Caco-2 (cell line): ENCODE results near the gene CCDC112. TPM values are rescaled to one million over a fixed set of nuclear protein-coding genes. Genes with fewer than 3 reads are reported as not detected.

Source experiments
- BruUV-seq: library from RNA; stranded (reverse); fragments of 400-500 nt; replicated peaks from 2 replicates; lab custom pipeline; 2021; lab: Mats Ljungman, UMichigan
- CTCF ChIA-PET: fragments of 300-600 bp; sonication (Branson Sonifier 250); formaldehyde crosslinking; loops from one replicate; lab custom pipeline; 2022; ENCODE audit warnings: antibody characterized with exemption; lab: Charles Lee
- POLR2A ChIA-PET: fragments of 300-600 bp; sonication (Branson Sonifier 250); formaldehyde crosslinking; loops from one replicate; lab custom pipeline; 2022; ENCODE audit warnings: antibody characterized with exemption; lab: Charles Lee
- DNase-seq, 2 experiments: peaks; one replicate each; pipeline versions ENCODE4 v3.0.0 to v3.0.0-alpha.2; 2020 to 2022
- H3K27me3 ChIP-seq: replicated peaks from 2 replicates; pipeline ENCODE4 v1.6.0; 2011; ENCODE audit warnings: low read length; ENCODE audit not compliant: control insufficient read depth, insufficient read depth
- H3K36me3 ChIP-seq: 2 replicates; pipeline ENCODE4 v1.5.1; 2011; ENCODE audit warnings: low read length; ENCODE audit not compliant: control insufficient read depth, insufficient read depth
- H3K4me1 ChIP-seq: fragments of 250-450 bp; sonication (Bioruptor Pico); 2 replicates; pipeline ENCODE4 v1.5.1; 2020; ENCODE audit warnings: mild to moderate bottlenecking
- H3K4me3 ChIP-seq: 2 replicates; pipeline ENCODE4 v1.5.1; 2011; ENCODE audit warnings: low read depth, mild to moderate bottlenecking, control low read depth, low read length
- H3K9me3 ChIP-seq: fragments of 250-450 bp; sonication (Bioruptor Pico); 2 replicates; pipeline ENCODE4 v1.5.1; 2020; ENCODE audit warnings: mild to moderate bottlenecking, moderate library complexity
- H3K27ac Mint-ChIP-seq: one replicate; pipeline ENCODE4 v1.8.0; 2022; ENCODE audit warnings: mixed read lengths; ENCODE audit not compliant: unreplicated experiment
- H3K27me3 Mint-ChIP-seq: one replicate; pipeline ENCODE4 v1.8.0; 2022; ENCODE audit warnings: mixed read lengths; ENCODE audit not compliant: insufficient read depth, unreplicated experiment
- H3K36me3 Mint-ChIP-seq: one replicate; pipeline ENCODE4 v1.8.0; 2022; ENCODE audit warnings: mild to moderate bottlenecking, mixed read lengths; ENCODE audit not compliant: insufficient read depth, unreplicated experiment
- H3K4me1 Mint-ChIP-seq: one replicate; pipeline ENCODE4 v1.8.0; 2022; ENCODE audit warnings: low read depth, mixed read lengths; ENCODE audit not compliant: unreplicated experiment
- H3K4me3 Mint-ChIP-seq: one replicate; pipeline ENCODE4 v1.8.0; 2022; ENCODE audit warnings: mild to moderate bottlenecking, moderate library complexity, mixed read lengths; ENCODE audit not compliant: unreplicated experiment
- H3K9me3 Mint-ChIP-seq: one replicate; pipeline ENCODE4 v1.8.0; 2022; ENCODE audit warnings: mixed read lengths; ENCODE audit not compliant: unreplicated experiment
- CTCF ChIP-seq, 2 experiments: fragments of 200-600 bp in 1 of 2; IDR thresholded peaks; 1 replicate in 1 of 2; 2 replicates in 1 of 2; pipeline versions ENCODE4 v1.5.1 to v1.8.0; 2011 to 2022; ENCODE audit warnings: antibody characterized with exemption in 1 of 2, control low read depth in 1 of 2, inconsistent platforms in 1 of 2, low read depth in 1 of 2, low read length in 1 of 2, mild to moderate bottlenecking in 1 of 2, moderate library complexity in 1 of 2; ENCODE audit not compliant: insufficient read depth in 1 of 2, severe bottlenecking in 1 of 2, unreplicated experiment in 1 of 2
- intact Hi-C: fragments of 100-400 bp; cut with micrococcal nuclease; formaldehyde crosslinking; loops from one replicate; pipeline ENCODE4 v1.10.0; 2022; ENCODE audit not compliant: unreplicated experiment
- total RNA-seq: library from RNA; stranded (reverse); gene quantifications from 2 replicates; pipeline ENCODE4 v1.2.3, GENCODE V29; 2022

Gene CCDC112
- total RNA-seq, 1 experiment from 2014 or later: 2.9 TPM

DNA sequence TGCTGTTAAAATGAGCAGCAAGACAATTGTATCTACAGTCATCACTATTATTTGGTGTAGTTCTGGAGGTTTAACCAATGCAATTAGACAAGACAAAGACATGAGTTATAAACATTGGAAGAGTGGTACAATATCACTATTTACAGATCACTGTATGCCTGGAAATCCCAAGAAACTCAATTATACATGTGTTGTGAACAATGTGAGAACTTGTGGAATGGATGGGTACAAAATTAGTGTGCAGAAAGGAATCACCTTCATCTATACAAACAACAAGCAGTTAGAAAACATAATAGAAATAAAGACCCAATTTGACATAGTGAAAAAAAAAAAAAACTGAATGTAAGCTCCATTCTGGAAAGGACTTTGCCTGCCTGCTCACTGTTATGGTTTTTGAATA is 12.4 kb upstream of the CCDC112 start:
- no peak overlapping the region for H3K4me3 ChIP-seq
- ChIA-PET CTCF (interaction anchor here (0.6 to 2.5 kb wide), 3 partner anchors 235 to 266 kb away, joined by 4 to 23 read pairs (median 14); no protein-coding TSS in a partner anchor), POLR2A (no interaction called here)
- no peaks in the 10 kb centered on the region for H3K36me3 ChIP-seq
- DNase-seq: no peak
- no TSS peak for BruUV-seq
- Mint-ChIP-seq H3K4me3 (no peak overlapping the region), H3K27me3 (peaks cover 3% of the 10 kb centered on the region), H3K4me1 (no peaks in the 10 kb centered on the region), H3K36me3 (no peaks in the 10 kb centered on the region), H3K27ac (no peak overlapping the region), H3K9me3 (no peaks in the 10 kb centered on the region)
- no peak for TF ChIP-seq CTCF (IDR thresholded peaks at IDR 0.05; ENCODE audit: insufficient read depth in 1 of 2, low read depth in 1 of 2, low read length in 1 of 2, severe bottlenecking in 1 of 2, unreplicated experiment in 1 of 2)
- H3K4me1 ChIP-seq: no peaks in the 10 kb centered on the region
- intact Hi-C loops: loop anchor here (1.0 kb wide), 2 partner anchors 265 to 277 kb away; no protein-coding TSS in a partner anchor
- H3K9me3 ChIP-seq: no peaks in the 10 kb centered on the region
- H3K27me3 ChIP-seq: no peaks in the 10 kb centered on the region

- Mint-ChIP-seq H3K27me3 (peaks cover 9% of the 10 kb centered on the region), H3K9me3 (no peaks in the 10 kb centered on the region), H3K27ac (no peak overlapping the region), H3K4me3 (no peak overlapping the region), H3K4me1 (no peaks in the 10 kb centered on the region), H3K36me3 (no peaks in the 10 kb centered on the region)
- no peaks in the 10 kb centered on the region for H3K36me3 ChIP-seq
- no peak overlapping the region for H3K4me3 ChIP-seq
- intact Hi-C loops: no loop called here
- ChIA-PET CTCF (interaction anchor here (0.6 kb wide), 1 partner anchor 269 kb away, joined by 3 read pairs; no protein-coding TSS in a partner anchor), POLR2A (no interaction called here)
- no peaks in the 10 kb centered on the region; the same call in 1 of the 2 replicates for H3K27me3 ChIP-seq
- no peaks in the 10 kb centered on the region for H3K4me1 ChIP-seq
- no peak for TF ChIP-seq CTCF (IDR thresholded peaks at IDR 0.05; ENCODE audit: insufficient read depth in 1 of 2, low read depth in 1 of 2, low read length in 1 of 2, severe bottlenecking in 1 of 2, unreplicated experiment in 1 of 2)
- DNase-seq: no peak
- H3K9me3 ChIP-seq: no peaks in the 10 kb centered on the region
- no TSS peak for BruUV-seq
Observed at GRCh38 chr5:115306011-115306536, 9.6 kb upstream of the CCDC112 start.

- BruUV-seq: no TSS peak
- Mint-ChIP-seq H3K4me3 (no peak overlapping the region), H3K27ac (no peak overlapping the region), H3K4me1 (no peaks in the 10 kb centered on the region), H3K27me3 (peaks cover 9% of the 10 kb centered on the region), H3K36me3 (no peaks in the 10 kb centered on the region), H3K9me3 (no peaks in the 10 kb centered on the region)
- POLR2A ChIA-PET: no interaction called here
- Histone ChIP-seq H3K9me3 (no peaks in the 10 kb centered on the region), H3K4me3 (no peak overlapping the region), H3K4me1 (no peaks in the 10 kb centered on the region), H3K36me3 (no peaks in the 10 kb centered on the region), H3K27me3 (no peaks in the 10 kb centered on the region; the same call in 1 of the 2 replicates)
- no peak for TF ChIP-seq CTCF (IDR thresholded peaks at IDR 0.05; ENCODE audit: insufficient read depth in 1 of 2, low read depth in 1 of 2, low read length in 1 of 2, severe bottlenecking in 1 of 2, unreplicated experiment in 1 of 2)
- DNase-seq: no peak
- CTCF ChIA-PET: no interaction called here
- intact Hi-C loops: no loop called here
Observed at GRCh38 chr5:115304496-115304895, 8.0 kb upstream of the CCDC112 start.
